Suprapubic skin (tissue), 3 donors: ENCODE data around the gene CCND3.

ENCODE experiments used
- CTCF ChIP-seq, 2 donors: fragments of 200-600 bp in 1 of 2; fragments of 450-650 bp in 1 of 2; sonication (generic) in 1 of 2; IDR thresholded peaks; one replicate each; pipeline ENCODE4 v1.5.1; 2016 to 2019; ENCODE audit warnings: antibody characterized with exemption in 2 of 2, mild to moderate bottlenecking in 1 of 2, moderate library complexity in 1 of 2
- POLR2A ChIP-seq, 2 donors: fragments of 450-650 bp; IDR thresholded peaks; one replicate each; pipeline ENCODE4 v1.6.1; 2017; ENCODE audit warnings: antibody characterized with exemption in 2 of 2, mild to moderate bottlenecking in 2 of 2, moderate library complexity in 2 of 2

GRCh38 chr6:41921712-41921998 lies 20.0 kb downstream of the CCND3 start:
- no peak for TF ChIP-seq POLR2A (IDR thresholded peaks at IDR 0.05)
- TF ChIP-seq CTCF (IDR thresholded peaks at IDR 0.05), result no peak
